LHCN-M2 (cell line): ENCODE data around the gene CDK11B. TPM values are rescaled to one million over a fixed set of nuclear protein-coding genes. Genes with fewer than 3 reads are reported as not detected.
"Not testable (repeated sequence)": the region's sequence is repeated elsewhere in the genome, so short reads cannot be mapped to it uniquely, and the experiment has no call there.

Experiments
- DNase-seq: peaks from one replicate; pipeline ENCODE4 v3.0.0-alpha.2; 2012; ENCODE audit warnings: low read depth
- total RNA-seq: library from RNA; depleted of rRNA; stranded (reverse); fragments of >200 nt; gene quantifications from 2 replicates; pipeline ENCODE4 v1.2.3, GENCODE V29; 2014

CDK11B gene
- total RNA-seq, 1 experiment from 2014 or later, result 19.6 TPM

GRCh38 chr1:1662830-1663560 lies 4.2 kb upstream of the CDK11B start:
- not testable (repeated sequence) for DNase-seq

GRCh38 chr1:1662392-1662791 lies 3.6 kb upstream of the CDK11B start:
- peak; percentile 29 for DNase-seq

GRCh38 chr1:1648265-1648664 lies 10.5 kb downstream of the CDK11B start:
- DNase-seq, result not testable (repeated sequence)

GRCh38 chr1:1647567-1648241 lies 11.1 kb downstream of the CDK11B start:
- DNase-seq, result not testable (repeated sequence)

- not testable (repeated sequence) for DNase-seq
Observed at GRCh38 chr1:1646326-1646725, 12.5 kb downstream of the CDK11B start.

GRCh38 chr1:1640711-1641461 lies 17.9 kb downstream of the CDK11B start:
- DNase-seq, result not testable (repeated sequence)

GRCh38 chr1:1640081-1640480 lies 18.7 kb downstream of the CDK11B start:
- not testable (repeated sequence) for DNase-seq

GRCh38 chr1:1639368-1639767 lies 19.4 kb downstream of the CDK11B start:
- DNase-seq, result not testable (repeated sequence)

- DNase-seq, result not testable (repeated sequence)
Observed at GRCh38 chr1:1638528-1638927, 20.3 kb downstream of the CDK11B start.

- not testable (repeated sequence) for DNase-seq
Observed at GRCh38 chr1:1637479-1637875, 21.3 kb downstream of the CDK11B start.

- not testable (repeated sequence) for DNase-seq
Observed at GRCh38 chr1:1636621-1637478, 22.0 kb downstream of the CDK11B start.

GRCh38 chr1:1634613-1635012 lies 24.2 kb downstream of the CDK11B start:
- not testable (repeated sequence) for DNase-seq

- DNase-seq, result not testable (repeated sequence)
Observed at GRCh38 chr1:1633409-1633808, 25.4 kb downstream of the CDK11B start.

GRCh38 chr1:1631782-1632420 lies 26.9 kb downstream of the CDK11B start, which contains the start of gene MMP23B:
Gene MMP23B (plus strand): TSS chr1:1632173. CDS start chr1:1632219, 46 bp downstream.
- DNase-seq, result no peak

GRCh38 chr1:1630965-1631781 lies 27.6 kb downstream of the CDK11B start:
- no peak for DNase-seq

- DNase-seq, result no peak
Observed at GRCh38 chr1:1630191-1630964, 28.4 kb downstream of the CDK11B start.

GRCh38 chr1:1629430-1630190 lies 29.2 kb downstream of the CDK11B start:
- DNase-seq, result no peak

GRCh38 chr1:1628754-1629429 lies 29.9 kb downstream of the CDK11B start:
- DNase-seq, result no peak
